HepG2 (cell line): ENCODE measurements around the gene MYOM1. TPM values are rescaled to one million over a fixed set of nuclear protein-coding genes. Genes with fewer than 3 reads are reported as not detected.

Experiments used
- ERF ChIP-seq: IDR thresholded peaks from 2 replicates; pipeline ENCODE4 v1.6.1; 2018; ENCODE audit warnings: missing biosample characterization, missing genetic modification reagents
- SCMH1 ChIP-seq: sonication (generic); formaldehyde crosslinking; IDR thresholded peaks from 2 replicates; pipeline ENCODE4 v1.9.0; 2021; ENCODE audit warnings: missing genetic modification reagents, mild to moderate bottlenecking, borderline replicate concordance
- TEF ChIP-seq: sonication (generic); formaldehyde crosslinking; IDR thresholded peaks from 2 replicates; pipeline ENCODE4 v1.5.0; 2020; ENCODE audit warnings: missing genetic modification reagents
- ZNF646 ChIP-seq: sonication (generic); formaldehyde crosslinking; IDR thresholded peaks from 2 replicates; pipeline ENCODE4 v1.9.0; 2021; ENCODE audit warnings: mild to moderate bottlenecking, missing genetic modification reagents
- ZUFSP ChIP-seq: sonication (generic); formaldehyde crosslinking; IDR thresholded peaks from 2 replicates; pipeline ENCODE4 v1.9.0; 2021; ENCODE audit warnings: missing genetic modification reagents, mild to moderate bottlenecking, borderline replicate concordance
- polyA plus RNA-seq, 8 experiments: library from polyadenylated mRNA; depleted of rRNA in 3 of 8; stranded (reverse) in 7 of 8; unstranded in 1 of 8; fragments of >200 nt; fragmentation: Illumina TruSeq in 4 of 8; extraction: Trizol in 4 of 8; gene quantifications; 2 replicates each; pipeline versions ENCODE4 v1.2.1 to v1.2.3, GENCODE V29; 2011 to 2016; ENCODE audit warnings: low read depth in 4 of 8, missing spikeins in 1 of 8, mixed read lengths in 1 of 8; ENCODE audit not compliant: insufficient read depth in 1 of 8
- total RNA-seq, 5 experiments: library from RNA; depleted of rRNA; stranded (reverse); fragments of >200 nt; fragmentation: Illumina TruSeq; extraction: Trizol; gene quantifications; 2 replicates each; pipeline ENCODE4 v1.2.3, GENCODE V29; 2016; ENCODE audit warnings: low read depth in 1 of 5

MYOM1 gene
- total and polyA plus RNA-seq, 2 of the 13 experiments (the other 11 are each of a cell fraction or from before 2014, with no cell fraction given): 0.46 to 0.98 TPM

- TF ChIP-seq ZUFSP (CRISPR knock-in tag) (no peak), SCMH1 (no peak), ZNF646 (CRISPR knock-in tag) (no peak), ERF (CRISPR knock-in tag) (no peak), TEF (no peak)
Measured at GRCh38 chr18:3193331-3193730, 26.4 kb downstream of the MYOM1 start (continued).
